Smooth muscle cell (in vitro differentiated cells): ENCODE measurements around the gene ZNF652. TPM values are rescaled to one million over a fixed set of nuclear protein-coding genes. Genes with fewer than 3 reads are reported as not detected.
"Not testable (repeated sequence)": the region's sequence is repeated elsewhere in the genome, so short reads cannot be mapped to it uniquely, and the experiment has no call there.

ENCODE experiments used
- DNase-seq: peaks from one replicate; lab custom pipeline; 2025; ENCODE audit not compliant: unreplicated experiment; lab: John Stamatoyannopoulos, UW
- H2AFZ ChIP-seq: fragments of 200-600 bp; sonication (generic); 2 replicates; pipeline ENCODE4 v1.6.0; 2016; ENCODE audit warnings: antibody characterized with exemption, low read depth, mild to moderate bottlenecking
- H3F3A ChIP-seq: fragments of 200-600 bp; sonication (generic); 2 replicates; pipeline ENCODE4 v1.6.0; 2017; ENCODE audit warnings: antibody characterized with exemption, low read depth
- H3K27ac ChIP-seq: fragments of 200-600 bp; sonication (generic); 2 replicates; pipeline ENCODE4 v1.5.1; 2016; ENCODE audit warnings: low read depth, mild to moderate bottlenecking
- H3K27me3 ChIP-seq: fragments of 200-600 bp; sonication (generic); 2 replicates; pipeline ENCODE4 v1.6.1; 2016; ENCODE audit warnings: low read depth, mild to moderate bottlenecking
- H3K36me3 ChIP-seq: fragments of 200-600 bp; sonication (generic); 2 replicates; pipeline ENCODE4 v1.5.1; 2016; ENCODE audit warnings: low read depth
- H3K4me1 ChIP-seq: fragments of 200-600 bp; sonication (generic); 2 replicates; pipeline ENCODE4 v1.5.1; 2016; ENCODE audit warnings: low read depth
- H3K4me2 ChIP-seq: fragments of 200-600 bp; sonication (generic); 2 replicates; pipeline ENCODE4 v1.6.0; 2016; ENCODE audit warnings: mild to moderate bottlenecking
- H3K4me3 ChIP-seq: fragments of 200-600 bp; sonication (generic); 2 replicates; pipeline ENCODE4 v1.5.1; 2016; ENCODE audit warnings: mild to moderate bottlenecking
- H3K79me2 ChIP-seq: fragments of 200-600 bp; sonication (generic); 2 replicates; pipeline ENCODE4 v1.6.0; 2016; ENCODE audit warnings: low read depth, mild to moderate bottlenecking
- H3K9ac ChIP-seq: fragments of 200-600 bp; sonication (generic); 2 replicates; pipeline ENCODE4 v1.6.0; 2016; ENCODE audit warnings: low read depth
- H3K9me3 ChIP-seq: fragments of 200-600 bp; sonication (generic); replicated peaks from 2 replicates; pipeline ENCODE4 v1.5.1; 2016; ENCODE audit warnings: low read depth
- H4K20me1 ChIP-seq: fragments of 200-600 bp; sonication (generic); 2 replicates; pipeline ENCODE4 v1.6.0; 2016; ENCODE audit warnings: low read depth
- WGBS: methylation state at CpG from one replicate; pipeline ENCODE4 v1.1.7; 2016; ENCODE audit warnings: low lambda C conversion rate; 5-methylcytosine and 5-hydroxymethylcytosine counted together
- polyA plus RNA-seq: library from polyadenylated mRNA; unstranded; fragments of >200 nt; fragmentation: Nextera tagmentation; extraction: Ambion mirVana; gene quantifications from 2 replicates; pipeline ENCODE4 v1.2.1, GENCODE V29; 2016
- total RNA-seq: library from RNA; depleted of rRNA; stranded (reverse); fragments of >200 nt; gene quantifications from 2 replicates; pipeline ENCODE4 v1.2.3, GENCODE V29; 2014
- TF ChIP-seq, protein P1 (sequence below): fragments of 200-600 bp; sonication (generic); IDR thresholded peaks from 2 replicates; pipeline ENCODE4 v1.5.1; 2017; ENCODE audit warnings: borderline replicate concordance, mild to moderate bottlenecking, antibody characterized with exemption; ENCODE audit not compliant: insufficient read depth, poor library complexity, severe bottlenecking

Gene ZNF652
- total and polyA plus RNA-seq, 2 experiments from 2014 or later: 18.3 to 48.8 TPM

DNA sequence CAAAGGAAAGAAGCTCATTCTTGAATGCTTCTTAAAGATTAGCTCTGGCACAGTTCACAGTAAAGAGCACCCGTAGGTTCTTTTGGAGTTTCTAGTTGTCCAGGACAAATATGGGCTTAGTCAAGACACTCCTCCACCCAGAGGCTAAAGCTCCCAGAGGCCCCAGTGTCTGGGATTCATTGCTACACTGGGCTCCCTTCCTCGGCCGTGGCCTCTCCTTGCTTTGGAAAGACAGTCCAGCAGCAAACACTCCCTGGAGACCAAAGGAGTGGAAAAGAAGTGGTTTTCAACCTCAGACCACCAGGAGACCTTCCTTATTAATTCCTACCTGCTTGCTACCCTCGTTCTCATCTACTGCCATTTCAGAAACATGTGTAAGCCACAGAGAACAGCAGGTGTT is 35.5 kb upstream of the ZNF652 start:
- TF ChIP-seq, protein P1, sequence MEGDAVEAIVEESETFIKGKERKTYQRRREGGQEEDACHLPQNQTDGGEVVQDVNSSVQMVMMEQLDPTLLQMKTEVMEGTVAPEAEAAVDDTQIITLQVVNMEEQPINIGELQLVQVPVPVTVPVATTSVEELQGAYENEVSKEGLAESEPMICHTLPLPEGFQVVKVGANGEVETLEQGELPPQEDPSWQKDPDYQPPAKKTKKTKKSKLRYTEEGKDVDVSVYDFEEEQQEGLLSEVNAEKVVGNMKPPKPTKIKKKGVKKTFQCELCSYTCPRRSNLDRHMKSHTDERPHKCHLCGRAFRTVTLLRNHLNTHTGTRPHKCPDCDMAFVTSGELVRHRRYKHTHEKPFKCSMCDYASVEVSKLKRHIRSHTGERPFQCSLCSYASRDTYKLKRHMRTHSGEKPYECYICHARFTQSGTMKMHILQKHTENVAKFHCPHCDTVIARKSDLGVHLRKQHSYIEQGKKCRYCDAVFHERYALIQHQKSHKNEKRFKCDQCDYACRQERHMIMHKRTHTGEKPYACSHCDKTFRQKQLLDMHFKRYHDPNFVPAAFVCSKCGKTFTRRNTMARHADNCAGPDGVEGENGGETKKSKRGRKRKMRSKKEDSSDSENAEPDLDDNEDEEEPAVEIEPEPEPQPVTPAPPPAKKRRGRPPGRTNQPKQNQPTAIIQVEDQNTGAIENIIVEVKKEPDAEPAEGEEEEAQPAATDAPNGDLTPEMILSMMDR: no peak
- Histone ChIP-seq H3K79me2 (no peaks in the 10 kb centered on the region), H3K36me3 (no peaks in the 10 kb centered on the region), H3K4me3 (no peak overlapping the region), H2AFZ (no peak overlapping the region), H4K20me1 (no peaks in the 10 kb centered on the region), H3K27me3 (no peaks in the 10 kb centered on the region), H3K9me3 (no peaks in the 10 kb centered on the region), H3K4me2 (no peak overlapping the region), H3K9ac (no peak overlapping the region), H3K4me1 (no peaks in the 10 kb centered on the region), H3F3A (no peaks in the 10 kb centered on the region), H3K27ac (no peak overlapping the region)
- DNase-seq: no peak
- 70% methylated on average over 4 of the region's 4 CpGs for WGBS

DNA sequence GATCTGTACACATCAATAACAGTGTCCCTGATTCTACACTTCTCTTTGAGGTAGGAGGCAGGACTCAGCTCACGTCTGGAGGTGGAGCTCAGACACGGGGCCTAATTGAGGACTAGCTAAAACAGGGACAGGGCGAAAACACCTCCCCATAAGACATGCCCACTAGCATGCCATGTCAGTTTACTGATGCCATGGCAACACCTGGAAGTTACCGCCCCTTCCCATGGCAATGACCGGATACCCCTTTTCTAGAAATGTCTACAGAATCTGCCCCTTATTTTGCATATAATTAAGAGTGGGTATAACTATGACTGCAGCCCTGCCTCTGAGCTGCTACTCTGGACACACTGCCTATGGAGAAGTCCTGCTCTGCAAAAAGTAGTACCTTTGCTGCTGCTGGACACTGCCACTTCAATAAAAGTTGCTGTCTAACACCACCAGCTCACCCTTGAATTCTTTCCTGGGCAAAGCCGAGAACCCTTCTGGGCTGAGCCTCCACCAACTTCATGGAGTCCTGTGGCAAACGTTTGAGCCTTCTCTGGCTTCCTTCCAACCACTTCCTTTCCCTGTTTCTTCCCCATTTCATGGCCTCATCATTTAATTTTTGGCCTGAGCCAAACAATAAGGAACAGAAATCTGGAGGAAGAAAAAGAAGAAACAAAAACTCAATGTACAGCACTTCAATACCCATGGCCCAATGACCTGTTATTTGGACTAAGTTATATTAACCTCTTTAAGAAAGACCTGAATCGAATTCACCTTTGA is 31.6 kb upstream of the ZNF652 start:
- Histone ChIP-seq H3K4me2 (no peak overlapping the region), H3K9ac (no peak overlapping the region), H3K79me2 (no peaks in the 10 kb centered on the region), H2AFZ (no peak overlapping the region), H3K9me3 (no peaks in the 10 kb centered on the region), H3K27me3 (no peaks in the 10 kb centered on the region), H3K4me1 (no peaks in the 10 kb centered on the region), H3F3A (no peaks in the 10 kb centered on the region), H3K27ac (no peak overlapping the region), H3K4me3 (no peak overlapping the region), H3K36me3 (no peaks in the 10 kb centered on the region), H4K20me1 (no peaks in the 10 kb centered on the region)
- WGBS: 76% methylated on average over 8 of the region's 8 CpGs
- TF ChIP-seq, protein P1: no peak
- no peak for DNase-seq

DNA sequence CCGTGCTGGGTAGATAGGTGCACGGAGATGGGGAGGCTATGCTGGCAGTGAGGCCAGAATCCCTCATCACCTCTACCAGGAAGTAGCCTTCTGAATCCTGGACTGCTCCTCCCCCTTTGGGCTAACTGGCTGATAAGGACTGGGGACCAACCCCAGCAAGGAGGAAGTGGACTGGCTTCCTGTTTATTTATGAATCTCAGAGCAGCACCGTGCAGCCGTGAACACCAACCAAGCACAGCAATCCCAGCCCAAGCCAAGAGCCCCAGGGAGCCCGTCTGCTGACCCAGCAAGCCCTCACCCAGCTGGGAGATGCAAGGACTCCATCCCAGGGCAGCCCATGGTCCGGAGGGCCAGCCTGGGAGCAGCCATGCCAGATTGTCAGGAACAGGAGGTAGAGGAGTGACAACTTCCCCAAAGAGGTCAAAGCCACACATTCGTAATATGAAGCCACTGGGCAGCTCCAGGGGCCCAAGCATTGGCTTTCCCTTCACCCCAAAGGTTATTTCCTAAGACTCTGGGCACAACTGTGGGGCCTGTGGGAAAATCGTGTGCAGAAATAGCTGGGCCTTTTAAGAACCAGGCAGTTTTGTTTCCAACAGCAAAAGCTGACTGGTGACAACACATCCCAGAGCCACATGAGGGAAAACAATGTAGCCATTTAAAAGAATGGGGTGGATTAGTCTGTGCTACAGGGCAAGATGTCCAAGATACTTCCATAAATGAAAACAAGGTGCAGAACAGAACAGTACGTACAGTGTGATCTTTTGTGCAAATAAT is 28.7 kb upstream of the ZNF652 start:
- H4K20me1 ChIP-seq: no peaks in the 10 kb centered on the region
- no peak overlapping the region for H3K9ac ChIP-seq
- no peak overlapping the region for H3K4me2 ChIP-seq
- no peak overlapping the region for H3K4me3 ChIP-seq
- H3K9me3 ChIP-seq: no peaks in the 10 kb centered on the region
- H3K27me3 ChIP-seq: no peaks in the 10 kb centered on the region
- H3K27ac ChIP-seq: no peak overlapping the region
- DNase-seq: no peak
- 79% methylated on average over 9 of the region's 9 CpGs for WGBS
- no peaks in the 10 kb centered on the region for H3K79me2 ChIP-seq
- no peak overlapping the region for H2AFZ ChIP-seq
- TF ChIP-seq, protein P1: no peak
- H3K4me1 ChIP-seq: no peaks in the 10 kb centered on the region
- H3F3A ChIP-seq: no peaks in the 10 kb centered on the region
- no peaks in the 10 kb centered on the region for H3K36me3 ChIP-seq

DNA sequence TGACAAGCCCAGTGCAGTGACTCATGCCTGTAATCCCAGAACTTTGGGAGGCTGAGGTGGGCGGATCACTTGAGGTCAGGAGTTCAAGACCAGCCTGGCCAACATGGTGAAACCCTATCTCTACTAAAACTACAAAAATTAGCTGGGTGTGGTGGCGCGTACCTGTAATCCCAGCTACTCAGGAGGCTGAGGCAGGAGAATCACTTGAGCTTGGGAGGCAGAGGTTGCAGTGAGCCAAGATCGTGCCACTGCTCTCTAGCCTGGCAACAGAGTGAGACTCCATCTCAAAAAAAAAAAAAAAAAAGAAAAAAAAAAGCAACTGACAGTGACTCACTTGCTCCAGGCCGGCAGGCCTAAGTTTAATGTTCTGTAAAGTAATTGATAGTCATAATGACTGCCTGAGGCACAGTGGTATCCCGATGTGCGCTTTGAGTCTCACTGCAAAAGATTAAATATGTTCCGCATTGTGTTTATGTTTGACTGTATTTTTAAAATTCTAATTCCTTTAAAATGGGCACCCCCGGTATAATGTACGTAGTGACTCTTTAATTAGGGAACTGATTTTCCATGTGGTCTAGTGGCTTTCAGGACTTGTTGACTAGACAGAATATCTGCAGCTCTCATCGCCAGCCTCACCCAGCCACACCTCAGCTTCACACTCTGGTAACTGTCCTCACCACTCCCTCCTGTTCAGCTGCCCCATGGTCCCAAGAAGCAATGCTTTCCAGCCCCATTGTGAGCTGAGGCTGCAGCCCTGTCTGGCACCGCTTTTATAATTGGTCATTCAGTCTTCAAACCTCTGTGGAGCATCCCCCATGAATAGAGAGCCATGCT is 27.7 kb upstream of the ZNF652 start:
- 64% methylated on average over 12 of the region's 12 CpGs for WGBS

More for the DNA sequence above, 27.7 kb upstream of the ZNF652 start:
- not testable (repeated sequence) for H3F3A ChIP-seq, H3K27ac ChIP-seq, DNase-seq, H3K4me3 ChIP-seq, H2AFZ ChIP-seq, H3K4me1 ChIP-seq, H3K9me3 ChIP-seq, H3K36me3 ChIP-seq, H3K4me2 ChIP-seq, H3K27me3 ChIP-seq, H4K20me1 ChIP-seq, H3K9ac ChIP-seq, H3K79me2 ChIP-seq
